HTR-8/SVneo (cell line): ENCODE data around the gene OST4.

Experiments
- DNase-seq: peaks from one replicate; pipeline ENCODE4 v3.0.0; 2011; ENCODE audit warnings: low spot score, mixed read lengths; ENCODE audit not compliant: insufficient read length
- FAIRE-seq: peaks from 2 replicates; lab custom pipeline; 2011; peaks lifted over from hg19 to GRCh38; lab: Jason Lieb, UNC

OST4 gene

GRCh38 chr2:27058210-27058609, 13.2 kb downstream of the OST4 start:
- DNase-seq (no peak), FAIRE-seq (no peak)

- FAIRE-seq (no peak), DNase-seq (no peak)
These were observed 14.3 kb downstream of the OST4 start for GRCh38 chr2:27057184-27057583.

GRCh38 chr2:27054721-27055120, 16.7 kb downstream of the OST4 start:
- FAIRE-seq (no peak), DNase-seq (no peak)

- FAIRE-seq = no peak
These were observed 17.7 kb downstream of the OST4 start for GRCh38 chr2:27053776-27054175.

GRCh38 chr2:27053321-27053720, 18.1 kb downstream of the OST4 start:
- FAIRE-seq (no peak), DNase-seq (no peak)

More at GRCh38 chr2:27053776-27054175, 17.7 kb downstream of the OST4 start:
- no peak for DNase-seq

- no peak for FAIRE-seq
- no peak for DNase-seq
These were observed 19.4 kb downstream of the OST4 start for GRCh38 chr2:27051902-27052645.

- FAIRE-seq (peak; percentile 88), DNase-seq (peak; percentile 100)
These were observed 20.2 kb downstream of the OST4 start, which contains the start of gene AGBL5 for GRCh38 chr2:27050996-27051901. AGBL5 (plus strand) TSS chr2:27051668; CDS start chr2:27052959, 1,291 bp downstream.

- DNase-seq (peak; percentile 87), FAIRE-seq (no peak)
These were observed 21.0 kb downstream of the OST4 start for GRCh38 chr2:27050281-27050995.

- DNase-seq (no peak), FAIRE-seq (no peak)
These were observed 21.8 kb downstream of the OST4 start for GRCh38 chr2:27049422-27050280.

- FAIRE-seq = no peak
- DNase-seq = no peak
These were observed 28.3 kb downstream of the OST4 start for GRCh38 chr2:27042985-27043634.

GRCh38 chr2:27042159-27042661, 29.2 kb downstream of the OST4 start:
- DNase-seq (no peak), FAIRE-seq (no peak)

GRCh38 chr2:27041752-27042151, 29.7 kb downstream of the OST4 start:
- DNase-seq (no peak), FAIRE-seq (no peak)

GRCh38 chr2:27040282-27040681, 31.2 kb downstream of the OST4 start:
- DNase-seq (no peak), FAIRE-seq (no peak)

- DNase-seq (no peak), FAIRE-seq (no peak)
These were observed 31.6 kb downstream of the OST4 start for GRCh38 chr2:27039871-27040270.

- DNase-seq = no peak
- no peak for FAIRE-seq
These were observed 32.0 kb downstream of the OST4 start for GRCh38 chr2:27039426-27039825.

- DNase-seq (no peak), FAIRE-seq (no peak)
These were observed 32.7 kb downstream of the OST4 start for GRCh38 chr2:27038631-27039339.

GRCh38 chr2:27038012-27038411, 33.4 kb downstream of the OST4 start:
- no peak for FAIRE-seq

GRCh38 chr2:27033253-27033852, 38.1 kb downstream of the OST4 start:
- DNase-seq (no peak), FAIRE-seq (no peak)

More at GRCh38 chr2:27038012-27038411, 33.4 kb downstream of the OST4 start:
- DNase-seq = no peak
